Measurements from ENCODE around the gene MCM3.

Gene MCM3

GRCh38 chr6:52271852-52272460, 12.6 kb downstream of the MCM3 start:
- H3K4me1 ChIP-seq (ENCODE audit: control insufficient read depth, low read depth, low read length): no peaks in the 10 kb centered on the region
- peaks cover 97% of the 10 kb centered on the region for H3K36me3 ChIP-seq (ENCODE audit: control insufficient read depth, low read depth, low read length)
- H3K9ac ChIP-seq (ENCODE audit: low read length): no peak overlapping the region
- H3K9me3 ChIP-seq (ENCODE audit: control insufficient read depth, low read depth, low read length): no peaks in the 10 kb centered on the region
- no peaks in the 10 kb centered on the region for H3K27me3 ChIP-seq (ENCODE audit: control insufficient read depth, insufficient read depth, low read length)
- no peak overlapping the region for H3K27ac ChIP-seq (ENCODE audit: low read length)
- no peak overlapping the region for H3K4me3 ChIP-seq (ENCODE audit: low read length)

GRCh38 chr6:52263709-52264540, 20.6 kb downstream of the MCM3 start:
- no peak overlapping the region for H3K27ac ChIP-seq (ENCODE audit: low read length)
- no peaks in the 10 kb centered on the region for H3K4me1 ChIP-seq (ENCODE audit: control insufficient read depth, low read depth, low read length)
- no peaks in the 10 kb centered on the region for H3K27me3 ChIP-seq (ENCODE audit: control insufficient read depth, insufficient read depth, low read length)
- H3K9me3 ChIP-seq (ENCODE audit: control insufficient read depth, low read depth, low read length): no peaks in the 10 kb centered on the region
- no peak overlapping the region for H3K4me3 ChIP-seq (ENCODE audit: low read length)
- peaks cover 81% of the 10 kb centered on the region for H3K36me3 ChIP-seq (ENCODE audit: control insufficient read depth, low read depth, low read length)
- H3K9ac ChIP-seq (ENCODE audit: low read length): no peak overlapping the region

- Histone ChIP-seq H3K36me3 (ENCODE audit: control insufficient read depth, low read depth, low read length) (peaks cover 69% of the 10 kb centered on the region), H3K9me3 (ENCODE audit: control insufficient read depth, low read depth, low read length) (no peaks in the 10 kb centered on the region), H3K4me3 (ENCODE audit: low read length) (no peak overlapping the region), H3K27me3 (ENCODE audit: control insufficient read depth, insufficient read depth, low read length) (no peaks in the 10 kb centered on the region), H3K4me1 (ENCODE audit: control insufficient read depth, low read depth, low read length) (no peaks in the 10 kb centered on the region), H3K27ac (ENCODE audit: low read length) (no peak overlapping the region), H3K9ac (ENCODE audit: low read length) (no peak overlapping the region)
Measured at GRCh38 chr6:52262620-52263344, 21.8 kb downstream of the MCM3 start.

- Histone ChIP-seq H3K36me3 (ENCODE audit: control insufficient read depth, low read depth, low read length) (peaks cover 55% of the 10 kb centered on the region), H3K4me1 (ENCODE audit: control insufficient read depth, low read depth, low read length) (no peaks in the 10 kb centered on the region), H3K27me3 (ENCODE audit: control insufficient read depth, insufficient read depth, low read length) (no peaks in the 10 kb centered on the region), H3K4me3 (ENCODE audit: low read length) (no peak overlapping the region), H3K9me3 (ENCODE audit: control insufficient read depth, low read depth, low read length) (no peaks in the 10 kb centered on the region), H3K9ac (ENCODE audit: low read length) (no peak overlapping the region), H3K27ac (ENCODE audit: low read length) (no peak overlapping the region)
Measured at GRCh38 chr6:52261229-52261628, 23.3 kb downstream of the MCM3 start.

- Histone ChIP-seq H3K9me3 (ENCODE audit: control insufficient read depth, low read depth, low read length) (no peaks in the 10 kb centered on the region), H3K4me3 (ENCODE audit: low read length) (no peak overlapping the region), H3K9ac (ENCODE audit: low read length) (no peak overlapping the region), H3K27ac (ENCODE audit: low read length) (no peak overlapping the region), H3K27me3 (ENCODE audit: control insufficient read depth, insufficient read depth, low read length) (no peaks in the 10 kb centered on the region), H3K4me1 (ENCODE audit: control insufficient read depth, low read depth, low read length) (no peaks in the 10 kb centered on the region), H3K36me3 (ENCODE audit: control insufficient read depth, low read depth, low read length) (peaks cover 50% of the 10 kb centered on the region)
Measured at GRCh38 chr6:52260634-52261033, 23.9 kb downstream of the MCM3 start.

GRCh38 chr6:52255434-52255833, 29.1 kb downstream of the MCM3 start:
- no peaks in the 10 kb centered on the region for H3K27me3 ChIP-seq (ENCODE audit: control insufficient read depth, insufficient read depth, low read length)
- H3K27ac ChIP-seq (ENCODE audit: low read length): no peak overlapping the region
- no peaks in the 10 kb centered on the region for H3K9me3 ChIP-seq (ENCODE audit: control insufficient read depth, low read depth, low read length)
- no peak overlapping the region for H3K4me3 ChIP-seq (ENCODE audit: low read length)
- H3K36me3 ChIP-seq (ENCODE audit: control insufficient read depth, low read depth, low read length): no peaks in the 10 kb centered on the region
- no peak overlapping the region for H3K9ac ChIP-seq (ENCODE audit: low read length)
- no peaks in the 10 kb centered on the region for H3K4me1 ChIP-seq (ENCODE audit: control insufficient read depth, low read depth, low read length)

- H3K27ac ChIP-seq (ENCODE audit: low read length): no peak overlapping the region
- H3K36me3 ChIP-seq (ENCODE audit: control insufficient read depth, low read depth, low read length): no peaks in the 10 kb centered on the region
- no peaks in the 10 kb centered on the region for H3K27me3 ChIP-seq (ENCODE audit: control insufficient read depth, insufficient read depth, low read length)
- H3K4me3 ChIP-seq (ENCODE audit: low read length): no peak overlapping the region
- H3K9ac ChIP-seq (ENCODE audit: low read length): no peak overlapping the region
- H3K4me1 ChIP-seq (ENCODE audit: control insufficient read depth, low read depth, low read length): no peaks in the 10 kb centered on the region
- no peaks in the 10 kb centered on the region for H3K9me3 ChIP-seq (ENCODE audit: control insufficient read depth, low read depth, low read length)
Measured at GRCh38 chr6:52254731-52255378, 29.7 kb downstream of the MCM3 start.

GRCh38 chr6:52253494-52253893, 31.0 kb downstream of the MCM3 start:
- no peaks in the 10 kb centered on the region for H3K27me3 ChIP-seq (ENCODE audit: control insufficient read depth, insufficient read depth, low read length)
- H3K27ac ChIP-seq (ENCODE audit: low read length): no peak overlapping the region
- no peak overlapping the region for H3K4me3 ChIP-seq (ENCODE audit: low read length)
- H3K36me3 ChIP-seq (ENCODE audit: control insufficient read depth, low read depth, low read length): no peaks in the 10 kb centered on the region
- no peaks in the 10 kb centered on the region for H3K9me3 ChIP-seq (ENCODE audit: control insufficient read depth, low read depth, low read length)
- H3K9ac ChIP-seq (ENCODE audit: low read length): no peak overlapping the region
- H3K4me1 ChIP-seq (ENCODE audit: control insufficient read depth, low read depth, low read length): no peaks in the 10 kb centered on the region

- H3K9ac ChIP-seq (ENCODE audit: low read length): no peak overlapping the region
- no peak overlapping the region for H3K4me3 ChIP-seq (ENCODE audit: low read length)
- no peak overlapping the region for H3K27ac ChIP-seq (ENCODE audit: low read length)
- H3K4me1 ChIP-seq (ENCODE audit: control insufficient read depth, low read depth, low read length): no peaks in the 10 kb centered on the region
- H3K9me3 ChIP-seq (ENCODE audit: control insufficient read depth, low read depth, low read length): no peaks in the 10 kb centered on the region
- no peaks in the 10 kb centered on the region for H3K36me3 ChIP-seq (ENCODE audit: control insufficient read depth, low read depth, low read length)
- H3K27me3 ChIP-seq (ENCODE audit: control insufficient read depth, insufficient read depth, low read length): no peaks in the 10 kb centered on the region
Measured at GRCh38 chr6:52251113-52251512, 33.4 kb downstream of the MCM3 start.

- Histone ChIP-seq H3K36me3 (ENCODE audit: control insufficient read depth, low read depth, low read length) (no peaks in the 10 kb centered on the region), H3K27me3 (ENCODE audit: control insufficient read depth, insufficient read depth, low read length) (no peaks in the 10 kb centered on the region), H3K9ac (ENCODE audit: low read length) (no peak overlapping the region), H3K4me1 (ENCODE audit: control insufficient read depth, low read depth, low read length) (no peaks in the 10 kb centered on the region), H3K4me3 (ENCODE audit: low read length) (no peak overlapping the region), H3K9me3 (ENCODE audit: control insufficient read depth, low read depth, low read length) (no peaks in the 10 kb centered on the region), H3K27ac (ENCODE audit: low read length) (no peak overlapping the region)
Measured at GRCh38 chr6:52249078-52249477, 35.5 kb downstream of the MCM3 start.

GRCh38 chr6:52245425-52245824, 39.1 kb downstream of the MCM3 start:
- no peaks in the 10 kb centered on the region for H3K27me3 ChIP-seq (ENCODE audit: control insufficient read depth, insufficient read depth, low read length)
- no peaks in the 10 kb centered on the region for H3K4me1 ChIP-seq (ENCODE audit: control insufficient read depth, low read depth, low read length)
- no peak overlapping the region for H3K9ac ChIP-seq (ENCODE audit: low read length)
- no peaks in the 10 kb centered on the region for H3K36me3 ChIP-seq (ENCODE audit: control insufficient read depth, low read depth, low read length)
- no peak overlapping the region for H3K4me3 ChIP-seq (ENCODE audit: low read length)
- H3K9me3 ChIP-seq (ENCODE audit: control insufficient read depth, low read depth, low read length): no peaks in the 10 kb centered on the region
- no peak overlapping the region for H3K27ac ChIP-seq (ENCODE audit: low read length)
